ENCODE measurements around the gene FLT3.

Gene FLT3

GRCh38 chr13:28001049-28001448, 99.3 kb downstream of the FLT3 start:
- no peak for DNase-seq

- no peak for DNase-seq
These were observed 99.8 kb downstream of the FLT3 start for GRCh38 chr13:28000567-28000966.

GRCh38 chr13:27997904-27998522, 102.4 kb downstream of the FLT3 start:
- DNase-seq, result peak; percentile 60 to 65

GRCh38 chr13:27991881-27992280, 108.5 kb downstream of the FLT3 start:
- no peak for DNase-seq

GRCh38 chr13:27988520-27988919, 111.9 kb downstream of the FLT3 start, which contains the start of gene URAD:
Gene URAD (minus strand): TSS chr13:27988693. CDS start chr13:27988637, 56 bp downstream.
- no peak for DNase-seq

- no peak for DNase-seq
These were observed 114.8 kb downstream of the FLT3 start for GRCh38 chr13:27985600-27985999.

GRCh38 chr13:27982361-27982760, 118.0 kb downstream of the FLT3 start:
- no peak for DNase-seq

GRCh38 chr13:27981006-27981708, 119.2 kb downstream of the FLT3 start:
- no peak for DNase-seq

GRCh38 chr13:27980280-27980998, 119.9 kb downstream of the FLT3 start:
- no peak for DNase-seq

GRCh38 chr13:27979765-27980279, 120.6 kb downstream of the FLT3 start:
- DNase-seq, result no peak

GRCh38 chr13:27979001-27979643, 121.3 kb downstream of the FLT3 start:
- DNase-seq, result no peak

GRCh38 chr13:27978301-27978968, 121.9 kb downstream of the FLT3 start:
- DNase-seq, result no peak

- DNase-seq, result no peak
These were observed 122.7 kb downstream of the FLT3 start for GRCh38 chr13:27977476-27978300.

GRCh38 chr13:27976362-27977091, 123.8 kb downstream of the FLT3 start:
- no peak for DNase-seq

GRCh38 chr13:27975564-27976361, 124.6 kb downstream of the FLT3 start:
- no peak for DNase-seq

GRCh38 chr13:27973961-27974662, 126.3 kb downstream of the FLT3 start:
- no peak for DNase-seq

GRCh38 chr13:27973291-27973690, 127.1 kb downstream of the FLT3 start:
- DNase-seq, result no peak

- DNase-seq, result no peak
These were observed 127.9 kb downstream of the FLT3 start for GRCh38 chr13:27972478-27972820.

- no peak for DNase-seq
These were observed 128.4 kb downstream of the FLT3 start for GRCh38 chr13:27971776-27972477.

All from AML-193 (cell line).